ENCODE data around the gene TFPI. TPM values are rescaled to one million over a fixed set of nuclear protein-coding genes. Genes with fewer than 3 reads are reported as not detected.

The TFPI gene
- total RNA-seq, 2 experiments from 2014 or later, result not detected

DNA sequence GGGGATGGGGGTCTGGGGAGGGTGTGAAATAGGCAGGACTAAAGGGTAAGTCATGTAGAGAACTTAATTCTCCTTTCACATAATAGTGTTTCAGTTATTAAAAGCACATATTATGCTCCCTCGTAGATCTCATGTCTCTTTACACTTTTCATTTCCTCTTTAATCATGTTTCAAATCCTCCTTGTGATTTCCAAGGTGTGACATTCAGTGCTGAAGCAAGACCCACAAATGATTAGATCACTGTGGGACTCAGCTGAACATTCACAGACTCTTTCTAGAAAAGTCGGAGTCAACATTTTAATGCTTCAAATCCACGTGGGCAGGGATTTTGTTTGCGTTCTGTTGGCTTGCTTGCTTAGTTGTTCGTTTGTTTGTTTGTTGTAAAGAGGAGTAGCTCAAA lies 71.4 kb downstream of the TFPI start:
- TF ChIP-seq EZH2phosphoT487 (IDR thresholded peaks at IDR 0.05; ENCODE audit: borderline replicate concordance, low read depth, low read length) (no peak), CTCF (conservative IDR thresholded peaks at IDR 0.05; ENCODE audit: low read length) (no peak)
- CTCF ChIA-PET (ENCODE audit: unreplicated experiment), result no interaction called here
- Histone ChIP-seq H3K4me1 (ENCODE audit: insufficient read depth, low read length, poor library complexity, severe bottlenecking) (no peaks in the 10 kb centered on the region), H3K4me2 (ENCODE audit: low read length) (no peak overlapping the region), H3K27ac (ENCODE audit: low read depth, low read length, poor library complexity, severe bottlenecking) (no peak overlapping the region), H3K36me3 (ENCODE audit: insufficient read depth, low read length) (no peaks in the 10 kb centered on the region), H4K20me1 (ENCODE audit: insufficient read depth, low read length) (no peaks in the 10 kb centered on the region), H3K79me2 (ENCODE audit: insufficient read depth, low read depth, low read length) (no peaks in the 10 kb centered on the region), H3K4me3 (ENCODE audit: low read depth, low read length, poor library complexity, severe bottlenecking) (no peak overlapping the region), H3K9me3 (ENCODE audit: low read length) (no peaks in the 10 kb centered on the region), H3K9me2 (ENCODE audit: insufficient read depth, low read length) (no peaks in the 10 kb centered on the region), H2AFZ (ENCODE audit: low read length) (no peak overlapping the region)
- POLR2A ChIA-PET, result interaction anchor here (0.6 kb wide), 2 partner anchors 18 to 1869 kb away, joined by 4 read pairs; no protein-coding TSS in a partner anchor
- intact Hi-C loops (cut with micrococcal nuclease; ENCODE audit: unreplicated experiment), result no loop called here
- DNase-seq (ENCODE audit: low spot score), result no peak
- BruUV-seq (replicated peaks), result no TSS peak

DNA sequence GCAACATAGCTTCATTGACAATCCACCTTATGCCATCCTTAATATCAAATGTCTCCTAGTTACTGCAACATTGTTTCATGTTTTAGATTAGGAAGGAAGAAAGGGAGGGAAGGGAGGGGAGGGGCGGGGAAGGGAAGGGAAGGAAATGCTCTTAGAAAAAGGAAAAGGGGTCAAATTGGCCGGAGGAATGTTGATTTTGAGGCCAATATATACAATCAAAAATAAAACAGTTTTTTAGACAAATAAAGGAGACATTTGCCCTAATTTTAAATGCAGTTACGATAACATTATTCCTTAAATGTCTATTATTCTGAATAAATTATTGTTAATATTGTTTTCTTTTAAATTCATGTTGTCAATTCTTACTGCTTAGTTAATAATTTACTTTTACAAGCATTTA lies 72.7 kb downstream of the TFPI start:
- no peaks in the 10 kb centered on the region for H3K36me3 ChIP-seq (ENCODE audit: insufficient read depth, low read length)
- H3K4me1 ChIP-seq (ENCODE audit: insufficient read depth, low read length, poor library complexity, severe bottlenecking), result no peaks in the 10 kb centered on the region
- H3K9me3 ChIP-seq (ENCODE audit: low read length), result no peaks in the 10 kb centered on the region
- no TSS peak for BruUV-seq (replicated peaks)
- no peak overlapping the region for H2AFZ ChIP-seq (ENCODE audit: low read length)
- ChIA-PET POLR2A (interaction anchor here (0.6 kb wide), 1 partner anchor 942 kb away, joined by 5 read pairs; no protein-coding TSS in a partner anchor), CTCF (ENCODE audit: unreplicated experiment) (no interaction called here)
- H3K9me2 ChIP-seq (ENCODE audit: insufficient read depth, low read length), result no peaks in the 10 kb centered on the region
- no peaks in the 10 kb centered on the region for H4K20me1 ChIP-seq (ENCODE audit: insufficient read depth, low read length)
- H3K27ac ChIP-seq (ENCODE audit: low read depth, low read length, poor library complexity, severe bottlenecking), result no peak overlapping the region
- intact Hi-C loops (cut with micrococcal nuclease; ENCODE audit: unreplicated experiment), result no loop called here
- TF ChIP-seq EZH2phosphoT487 (IDR thresholded peaks at IDR 0.05; ENCODE audit: borderline replicate concordance, low read depth, low read length), result no peak
- no peak for TF ChIP-seq CTCF (conservative IDR thresholded peaks at IDR 0.05; ENCODE audit: low read length)
- H3K79me2 ChIP-seq (ENCODE audit: insufficient read depth, low read depth, low read length), result no peaks in the 10 kb centered on the region
- no peak for DNase-seq (ENCODE audit: low spot score)
- H3K4me2 ChIP-seq (ENCODE audit: low read length), result no peak overlapping the region
- H3K4me3 ChIP-seq (ENCODE audit: low read depth, low read length, poor library complexity, severe bottlenecking), result no peak overlapping the region

DNA sequence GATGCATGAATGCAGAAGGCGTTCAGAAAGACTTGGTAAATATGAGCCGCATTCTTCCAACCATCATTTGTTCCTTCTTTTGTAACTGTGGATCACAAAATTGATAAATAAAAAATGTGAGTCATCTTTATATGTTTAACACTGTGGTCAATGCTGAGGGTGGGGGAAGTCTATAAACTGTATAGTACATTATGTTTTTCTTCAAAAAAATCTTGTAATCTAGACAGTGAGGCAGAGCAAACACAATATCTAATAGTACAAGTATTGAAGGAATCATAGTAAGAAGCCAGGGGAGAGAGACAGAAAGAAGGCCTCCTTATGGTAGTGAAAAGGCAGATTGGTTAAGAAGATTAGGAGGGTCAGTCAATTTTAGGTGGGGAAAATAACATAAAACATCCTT lies 75.5 kb downstream of the TFPI start:
- TF ChIP-seq CTCF (conservative IDR thresholded peaks at IDR 0.05; ENCODE audit: low read length), result no peak
- no peak for TF ChIP-seq EZH2phosphoT487 (IDR thresholded peaks at IDR 0.05; ENCODE audit: borderline replicate concordance, low read depth, low read length)
- no peak overlapping the region for H3K27ac ChIP-seq (ENCODE audit: low read depth, low read length, poor library complexity, severe bottlenecking)
- BruUV-seq (replicated peaks), result no TSS peak
- no peak overlapping the region for H3K4me2 ChIP-seq (ENCODE audit: low read length)
- POLR2A ChIA-PET, result no interaction called here
- intact Hi-C loops (cut with micrococcal nuclease; ENCODE audit: unreplicated experiment), result no loop called here
- no peaks in the 10 kb centered on the region for H3K9me3 ChIP-seq (ENCODE audit: low read length)
- CTCF ChIA-PET (ENCODE audit: unreplicated experiment), result no interaction called here
- no peak for DNase-seq (ENCODE audit: low spot score)
- H3K4me1 ChIP-seq (ENCODE audit: insufficient read depth, low read length, poor library complexity, severe bottlenecking), result no peaks in the 10 kb centered on the region
- H3K36me3 ChIP-seq (ENCODE audit: insufficient read depth, low read length), result no peaks in the 10 kb centered on the region
- H4K20me1 ChIP-seq (ENCODE audit: insufficient read depth, low read length), result no peaks in the 10 kb centered on the region
- H2AFZ ChIP-seq (ENCODE audit: low read length), result no peak overlapping the region
- no peaks in the 10 kb centered on the region for H3K79me2 ChIP-seq (ENCODE audit: insufficient read depth, low read depth, low read length)
- no peaks in the 10 kb centered on the region for H3K9me2 ChIP-seq (ENCODE audit: insufficient read depth, low read length)
- H3K4me3 ChIP-seq (ENCODE audit: low read depth, low read length, poor library complexity, severe bottlenecking), result no peak overlapping the region

Measured in OCI-LY7 (cell line).